ENCODE data around the gene MAP3K2.

Gene MAP3K2

GRCh38 chr2:127405255-127405610, 17.5 kb upstream of the MAP3K2 start:
- no peak for DNase-seq (ENCODE audit: low spot score)

- DNase-seq (ENCODE audit: low spot score) = no peak
Observed at GRCh38 chr2:127404466-127405254, 16.9 kb upstream of the MAP3K2 start.

GRCh38 chr2:127403460-127403859, 15.7 kb upstream of the MAP3K2 start:
- DNase-seq (ENCODE audit: low spot score) = no peak

GRCh38 chr2:127401757-127402695, 14.3 kb upstream of the MAP3K2 start:
- no peak for DNase-seq (ENCODE audit: low spot score)

GRCh38 chr2:127400897-127401756, 13.4 kb upstream of the MAP3K2 start:
- no peak for DNase-seq (ENCODE audit: low spot score)

- no peak for DNase-seq (ENCODE audit: low spot score)
Observed at GRCh38 chr2:127400533-127400896, 12.7 kb upstream of the MAP3K2 start.

GRCh38 chr2:127398239-127398590, 10.4 kb upstream of the MAP3K2 start:
- DNase-seq (ENCODE audit: low spot score) = no peak

GRCh38 chr2:127397568-127398238, 9.9 kb upstream of the MAP3K2 start:
- DNase-seq (ENCODE audit: low spot score) = no peak

GRCh38 chr2:127394492-127394891, 6.7 kb upstream of the MAP3K2 start:
- DNase-seq (ENCODE audit: low spot score) = no peak

GRCh38 chr2:127392828-127393578, 5.2 kb upstream of the MAP3K2 start:
- DNase-seq (ENCODE audit: low spot score) = no peak

- no peak for DNase-seq (ENCODE audit: low spot score)
Observed at GRCh38 chr2:127392133-127392827, 4.5 kb upstream of the MAP3K2 start.

- DNase-seq (ENCODE audit: low spot score) = no peak
Observed at GRCh38 chr2:127389778-127390435, 2.1 kb upstream of the MAP3K2 start.

GRCh38 chr2:127388423-127389164, 819 bp upstream of the MAP3K2 start:
- DNase-seq (ENCODE audit: low spot score) = no peak

GRCh38 chr2:127386764-127387654, 766 bp downstream of the MAP3K2 start:
- DNase-seq (ENCODE audit: low spot score) = peak; percentile 92

- DNase-seq (ENCODE audit: low spot score) = no peak
Observed at GRCh38 chr2:127386246-127386645, 1.5 kb downstream of the MAP3K2 start.

- no peak for DNase-seq (ENCODE audit: low spot score)
Observed at GRCh38 chr2:127384529-127384928, 3.2 kb downstream of the MAP3K2 start.

GRCh38 chr2:127382831-127383230, 4.9 kb downstream of the MAP3K2 start:
- DNase-seq (ENCODE audit: low spot score) = no peak

- no peak for DNase-seq (ENCODE audit: low spot score)
Observed at GRCh38 chr2:127381762-127382161, 6.0 kb downstream of the MAP3K2 start.
